Neural progenitor cell (in vitro differentiated cells): ENCODE measurements around the gene SMTNL2.
"Not testable (repeated sequence)": the region's sequence is repeated elsewhere in the genome, so short reads cannot be mapped to it uniquely, and the experiment has no call there.

Experiments
- EZH2 ChIP-seq: fragments of 200-600 bp; sonication (generic); IDR thresholded peaks from 2 replicates; pipeline ENCODE4 v1.6.1; 2017; ENCODE audit warnings: antibody characterized with exemption, mild to moderate bottlenecking, moderate library complexity
- TF ChIP-seq, protein P1 (sequence below): fragments of 200-600 bp; sonication (generic); IDR thresholded peaks from 2 replicates; pipeline ENCODE4 v1.5.1; 2017; ENCODE audit warnings: antibody characterized with exemption, mild to moderate bottlenecking

DNA sequence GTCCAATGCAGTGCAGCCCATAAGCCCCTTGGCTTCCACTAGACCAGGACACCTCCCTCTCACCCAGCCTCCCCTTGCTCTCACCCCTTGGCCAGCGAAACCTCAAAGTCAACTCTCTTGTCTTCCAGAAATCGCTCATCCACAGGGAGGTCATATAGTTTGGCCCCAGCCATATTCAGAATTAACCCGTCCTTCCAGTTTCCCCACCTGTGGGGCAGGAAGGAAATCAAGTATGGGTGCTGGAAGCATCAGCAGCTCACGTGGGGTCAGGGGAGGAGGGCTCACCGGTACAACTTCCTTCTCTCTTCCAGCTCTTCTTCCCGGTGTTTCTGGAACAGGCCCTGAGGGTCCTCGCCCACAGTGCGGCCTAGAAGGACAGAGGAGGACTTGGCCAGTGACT is 54.4 kb downstream of the SMTNL2 start:
- TF ChIP-seq, protein P1, sequence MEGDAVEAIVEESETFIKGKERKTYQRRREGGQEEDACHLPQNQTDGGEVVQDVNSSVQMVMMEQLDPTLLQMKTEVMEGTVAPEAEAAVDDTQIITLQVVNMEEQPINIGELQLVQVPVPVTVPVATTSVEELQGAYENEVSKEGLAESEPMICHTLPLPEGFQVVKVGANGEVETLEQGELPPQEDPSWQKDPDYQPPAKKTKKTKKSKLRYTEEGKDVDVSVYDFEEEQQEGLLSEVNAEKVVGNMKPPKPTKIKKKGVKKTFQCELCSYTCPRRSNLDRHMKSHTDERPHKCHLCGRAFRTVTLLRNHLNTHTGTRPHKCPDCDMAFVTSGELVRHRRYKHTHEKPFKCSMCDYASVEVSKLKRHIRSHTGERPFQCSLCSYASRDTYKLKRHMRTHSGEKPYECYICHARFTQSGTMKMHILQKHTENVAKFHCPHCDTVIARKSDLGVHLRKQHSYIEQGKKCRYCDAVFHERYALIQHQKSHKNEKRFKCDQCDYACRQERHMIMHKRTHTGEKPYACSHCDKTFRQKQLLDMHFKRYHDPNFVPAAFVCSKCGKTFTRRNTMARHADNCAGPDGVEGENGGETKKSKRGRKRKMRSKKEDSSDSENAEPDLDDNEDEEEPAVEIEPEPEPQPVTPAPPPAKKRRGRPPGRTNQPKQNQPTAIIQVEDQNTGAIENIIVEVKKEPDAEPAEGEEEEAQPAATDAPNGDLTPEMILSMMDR, result not testable (repeated sequence)
- not testable (repeated sequence) for TF ChIP-seq EZH2
